Fibroblast of lung (primary cell): ENCODE results near the gene MITF.

Experiments
- CTCF ChIP-seq, 2 donors: IDR thresholded peaks in 1 of 2; conservative IDR thresholded peaks in 1 of 2; 1 replicate in 1 of 2; 2 replicates in 1 of 2; pipeline ENCODE4 v1.5.1; 2011 to 2012; ENCODE audit warnings: low read length in 2 of 2, control low read depth in 1 of 2, inconsistent platforms in 1 of 2, low read depth in 1 of 2, mild to moderate bottlenecking in 1 of 2
- EZH2 ChIP-seq: IDR thresholded peaks from 2 replicates; pipeline ENCODE4 v1.5.1; 2012; ENCODE audit warnings: low read length, control low read depth, mild to moderate bottlenecking; ENCODE audit errors: missing control alignments

GRCh38 chr3:69718866-69719586 lies 20.2 kb upstream of the MITF start:
- no peak for TF ChIP-seq CTCF (conservative IDR thresholded peaks at IDR 0.05 in 1 of 2, IDR thresholded peaks at IDR 0.05 in 1 of 2; ENCODE audit: low read depth in 1 of 2, low read length in 2 of 2)
- TF ChIP-seq EZH2 = no peak
